Gastroesophageal sphincter (tissue), 3 donors: ENCODE data around the gene KRT222.

ENCODE experiments used
- POLR2A ChIP-seq, 2 donors: fragments of 450-650 bp; IDR thresholded peaks; one replicate each; pipeline ENCODE4 v1.6.1; 2017; ENCODE audit warnings: antibody characterized with exemption in 2 of 2, mild to moderate bottlenecking in 2 of 2, moderate library complexity in 1 of 2
- POLR2AphosphoS5 ChIP-seq: sonication (generic); formaldehyde crosslinking; IDR thresholded peaks from one replicate; pipeline ENCODE4 v1.6.1; 2017; ENCODE audit warnings: antibody characterized with exemption
- TF ChIP-seq, protein P1 (sequence below), 4 experiments: fragments of 200-600 bp in 2 of 4; fragments of 450-650 bp in 2 of 4; sonication (generic) in 1 of 4; IDR thresholded peaks; one replicate each; pipeline ENCODE4 v1.5.1; 2017 to 2019; ENCODE audit warnings: antibody characterized with exemption in 4 of 4, mild to moderate bottlenecking in 2 of 4, moderate library complexity in 2 of 4

DNA sequence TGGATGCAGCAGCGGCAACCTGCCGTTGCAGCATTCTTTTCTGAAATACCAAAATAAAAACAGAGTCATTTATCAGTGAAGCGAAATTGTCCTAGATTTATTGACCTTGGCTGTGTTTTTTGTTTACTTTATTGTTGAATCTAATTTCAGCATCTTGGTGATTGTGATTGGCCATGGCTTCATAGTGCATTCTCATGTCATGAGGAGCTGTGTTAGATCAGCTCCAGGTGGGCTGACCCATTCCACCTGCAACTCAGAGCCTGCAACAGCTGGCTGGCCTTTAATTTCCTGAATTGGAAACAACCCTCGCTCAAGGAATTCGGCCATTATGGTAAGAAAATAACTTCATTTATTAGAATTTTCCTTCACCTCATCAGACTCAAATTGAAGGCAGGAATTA, 22.1 kb upstream of the KRT222 start:
- TF ChIP-seq POLR2A (IDR thresholded peaks at IDR 0.05) (no peak), POLR2AphosphoS5 (no peak)
- TF ChIP-seq, protein P1, sequence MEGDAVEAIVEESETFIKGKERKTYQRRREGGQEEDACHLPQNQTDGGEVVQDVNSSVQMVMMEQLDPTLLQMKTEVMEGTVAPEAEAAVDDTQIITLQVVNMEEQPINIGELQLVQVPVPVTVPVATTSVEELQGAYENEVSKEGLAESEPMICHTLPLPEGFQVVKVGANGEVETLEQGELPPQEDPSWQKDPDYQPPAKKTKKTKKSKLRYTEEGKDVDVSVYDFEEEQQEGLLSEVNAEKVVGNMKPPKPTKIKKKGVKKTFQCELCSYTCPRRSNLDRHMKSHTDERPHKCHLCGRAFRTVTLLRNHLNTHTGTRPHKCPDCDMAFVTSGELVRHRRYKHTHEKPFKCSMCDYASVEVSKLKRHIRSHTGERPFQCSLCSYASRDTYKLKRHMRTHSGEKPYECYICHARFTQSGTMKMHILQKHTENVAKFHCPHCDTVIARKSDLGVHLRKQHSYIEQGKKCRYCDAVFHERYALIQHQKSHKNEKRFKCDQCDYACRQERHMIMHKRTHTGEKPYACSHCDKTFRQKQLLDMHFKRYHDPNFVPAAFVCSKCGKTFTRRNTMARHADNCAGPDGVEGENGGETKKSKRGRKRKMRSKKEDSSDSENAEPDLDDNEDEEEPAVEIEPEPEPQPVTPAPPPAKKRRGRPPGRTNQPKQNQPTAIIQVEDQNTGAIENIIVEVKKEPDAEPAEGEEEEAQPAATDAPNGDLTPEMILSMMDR (IDR thresholded peaks at IDR 0.05), result no peak
